ENCODE data around the gene PRPF40A. TPM values are rescaled to one million over a fixed set of nuclear protein-coding genes. Genes with fewer than 3 reads are reported as not detected.

PRPF40A gene
- polyA plus RNA-seq, 1 experiment, result 113 TPM

DNA sequence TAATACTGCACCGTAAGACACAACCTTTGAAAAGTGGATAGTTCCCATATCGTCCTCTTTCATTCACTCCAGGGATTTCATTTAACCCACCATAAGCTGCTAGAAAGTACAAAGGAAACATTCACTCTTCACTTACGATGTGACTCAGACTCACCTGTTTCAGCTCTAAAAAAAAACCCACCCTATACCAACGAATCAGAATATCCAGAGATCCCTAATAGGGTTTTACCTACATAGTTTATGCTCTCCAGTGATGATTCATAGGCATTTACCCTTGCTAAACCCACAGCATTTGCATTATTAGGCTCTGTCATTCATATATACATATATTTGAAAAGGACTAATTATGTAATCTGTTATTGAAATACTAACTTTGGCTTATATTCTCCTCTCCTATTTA lies 60.2 kb downstream of the PRPF40A start:
- no peak for DNase-seq (ENCODE audit: low read depth, low spot score)
- ChIA-PET POLR2A (no interaction called here), CTCF (no interaction called here)
- TF ChIP-seq, protein P1, sequence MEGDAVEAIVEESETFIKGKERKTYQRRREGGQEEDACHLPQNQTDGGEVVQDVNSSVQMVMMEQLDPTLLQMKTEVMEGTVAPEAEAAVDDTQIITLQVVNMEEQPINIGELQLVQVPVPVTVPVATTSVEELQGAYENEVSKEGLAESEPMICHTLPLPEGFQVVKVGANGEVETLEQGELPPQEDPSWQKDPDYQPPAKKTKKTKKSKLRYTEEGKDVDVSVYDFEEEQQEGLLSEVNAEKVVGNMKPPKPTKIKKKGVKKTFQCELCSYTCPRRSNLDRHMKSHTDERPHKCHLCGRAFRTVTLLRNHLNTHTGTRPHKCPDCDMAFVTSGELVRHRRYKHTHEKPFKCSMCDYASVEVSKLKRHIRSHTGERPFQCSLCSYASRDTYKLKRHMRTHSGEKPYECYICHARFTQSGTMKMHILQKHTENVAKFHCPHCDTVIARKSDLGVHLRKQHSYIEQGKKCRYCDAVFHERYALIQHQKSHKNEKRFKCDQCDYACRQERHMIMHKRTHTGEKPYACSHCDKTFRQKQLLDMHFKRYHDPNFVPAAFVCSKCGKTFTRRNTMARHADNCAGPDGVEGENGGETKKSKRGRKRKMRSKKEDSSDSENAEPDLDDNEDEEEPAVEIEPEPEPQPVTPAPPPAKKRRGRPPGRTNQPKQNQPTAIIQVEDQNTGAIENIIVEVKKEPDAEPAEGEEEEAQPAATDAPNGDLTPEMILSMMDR (IDR thresholded peaks at IDR 0.05; ENCODE audit: low read depth, low read length), result no peak
- Histone ChIP-seq H3K27ac (ENCODE audit: low read depth, low read length) (no peak overlapping the region), H3K9me3 (ENCODE audit: control insufficient read depth, insufficient read depth, low read length) (no peaks in the 10 kb centered on the region), H3K27me3 (ENCODE audit: control insufficient read depth, insufficient read depth, low read length) (no peaks in the 10 kb centered on the region), H3K4me3 (ENCODE audit: low read depth, low read length) (no peak overlapping the region)

DNA sequence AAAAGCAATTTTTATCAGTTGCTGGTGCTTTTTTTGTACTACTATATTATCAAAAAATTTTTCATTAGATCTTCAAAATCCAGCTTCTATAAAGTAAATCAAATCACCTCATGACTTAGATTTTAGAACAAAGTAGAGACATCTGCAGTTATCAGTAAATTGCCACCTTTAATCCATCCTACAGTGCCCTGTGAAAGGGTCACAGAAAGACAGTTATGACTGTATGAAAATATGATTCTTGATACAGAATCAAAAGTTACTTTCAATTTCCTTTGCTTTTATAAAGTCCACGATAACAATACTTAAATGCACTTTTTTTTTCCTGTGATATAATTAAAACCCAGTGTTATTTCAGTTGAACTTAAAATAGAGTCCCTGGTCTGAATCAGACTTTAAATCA lies 61.4 kb downstream of the PRPF40A start:
- Histone ChIP-seq H3K4me3 (ENCODE audit: low read depth, low read length) (no peak overlapping the region), H3K27ac (ENCODE audit: low read depth, low read length) (no peak overlapping the region), H3K9me3 (ENCODE audit: control insufficient read depth, insufficient read depth, low read length) (no peaks in the 10 kb centered on the region), H3K27me3 (ENCODE audit: control insufficient read depth, insufficient read depth, low read length) (no peaks in the 10 kb centered on the region)
- ChIA-PET POLR2A (no interaction called here), CTCF (no interaction called here)
- DNase-seq (ENCODE audit: low read depth, low spot score), result no peak
- TF ChIP-seq, protein P1 (IDR thresholded peaks at IDR 0.05; ENCODE audit: low read depth, low read length), result no peak

DNA sequence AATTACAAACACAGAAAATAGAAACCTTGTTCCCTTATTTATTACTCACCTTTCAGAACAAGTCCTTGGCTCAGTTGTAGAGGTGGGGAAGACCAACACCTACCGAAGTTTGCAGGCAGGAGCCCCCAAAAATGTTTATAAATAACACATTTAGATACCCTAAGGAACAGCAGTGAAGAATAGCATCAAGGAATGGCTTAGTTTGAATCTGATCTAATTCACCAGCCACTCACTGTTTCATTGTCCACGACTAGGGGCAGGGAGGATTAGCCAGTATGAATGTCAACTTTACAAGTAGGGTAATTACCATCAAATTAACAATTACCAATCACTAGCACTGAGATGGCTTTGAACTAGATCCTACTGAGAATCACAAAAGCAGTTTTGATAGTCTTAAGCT lies 65.4 kb downstream of the PRPF40A start:
- TF ChIP-seq, protein P1 (IDR thresholded peaks at IDR 0.05; ENCODE audit: low read depth, low read length), result no peak
- CTCF ChIA-PET, result interaction anchor here (0.6 kb wide), 1 partner anchor 16 kb away, joined by 4 read pairs; no protein-coding TSS in a partner anchor
- POLR2A ChIA-PET, result no interaction called here
- H3K27ac ChIP-seq (ENCODE audit: low read depth, low read length), result no peak overlapping the region
- no peaks in the 10 kb centered on the region for H3K9me3 ChIP-seq (ENCODE audit: control insufficient read depth, insufficient read depth, low read length)
- H3K4me3 ChIP-seq (ENCODE audit: low read depth, low read length), result no peak overlapping the region
- no peaks in the 10 kb centered on the region for H3K27me3 ChIP-seq (ENCODE audit: control insufficient read depth, insufficient read depth, low read length)
- no peak for DNase-seq (ENCODE audit: low read depth, low spot score)

DNA sequence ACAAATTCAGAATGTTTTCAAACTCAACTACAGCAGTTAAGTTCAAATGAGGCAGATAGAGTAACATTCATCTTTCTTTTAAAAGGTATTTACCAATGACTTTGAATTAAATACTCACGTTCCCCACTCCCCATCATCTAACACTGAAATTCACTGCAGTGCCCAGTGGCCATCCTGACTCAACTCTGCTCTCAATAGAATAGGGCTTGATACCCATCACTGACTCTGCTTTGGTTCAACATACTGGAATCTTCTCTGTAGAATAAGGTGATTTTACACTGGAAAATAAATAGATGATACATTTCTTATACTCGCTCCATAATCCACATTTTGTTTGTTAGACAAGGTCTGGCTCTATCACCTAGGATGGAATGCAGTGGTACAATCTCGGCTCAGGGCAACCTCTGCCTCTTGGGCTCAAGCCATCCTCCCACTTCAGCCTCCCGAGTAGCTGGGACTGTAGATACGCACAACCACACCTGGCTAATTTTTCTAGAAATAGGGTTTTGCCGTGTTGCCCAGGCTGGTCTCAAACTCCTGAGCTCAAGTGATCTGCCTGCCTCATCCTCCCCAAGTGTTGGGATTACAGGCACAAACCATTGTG lies 66.4 kb downstream of the PRPF40A start:
- CTCF ChIA-PET, result no interaction called here
- no peaks in the 10 kb centered on the region for H3K9me3 ChIP-seq (ENCODE audit: control insufficient read depth, insufficient read depth, low read length)

DNA sequence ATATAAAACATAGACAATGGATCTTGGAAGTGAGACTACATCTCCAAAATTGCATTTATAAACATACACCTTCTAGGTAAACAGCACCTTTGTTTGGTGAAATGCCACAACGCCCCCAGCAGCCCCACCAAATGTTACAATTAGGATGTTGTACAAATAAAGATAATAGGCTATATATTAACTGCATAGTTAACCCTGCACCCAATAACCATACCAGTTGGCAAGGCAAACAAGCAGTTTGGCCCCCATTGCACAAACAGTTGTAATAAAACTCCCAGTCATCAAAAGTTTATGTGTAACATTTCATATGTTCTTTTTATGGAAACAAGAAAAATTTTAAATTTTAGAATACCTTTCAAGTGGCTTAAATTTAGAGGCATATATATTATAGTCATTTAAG lies 67.3 kb downstream of the PRPF40A start:
- ChIA-PET POLR2A (no interaction called here), CTCF (interaction anchor here (1.5 to 4.0 kb wide), 2 partner anchors 15 to 474 kb away, joined by 3 to 32 read pairs; partner anchors contain the start of gene STAM2)
- Histone ChIP-seq H3K9me3 (ENCODE audit: control insufficient read depth, insufficient read depth, low read length) (no peaks in the 10 kb centered on the region), H3K27ac (ENCODE audit: low read depth, low read length) (no peak overlapping the region), H3K27me3 (ENCODE audit: control insufficient read depth, insufficient read depth, low read length) (no peaks in the 10 kb centered on the region), H3K4me3 (ENCODE audit: low read depth, low read length) (no peak overlapping the region)
- DNase-seq (ENCODE audit: low read depth, low spot score), result no peak
- TF ChIP-seq, protein P1 (IDR thresholded peaks at IDR 0.05; ENCODE audit: low read depth, low read length), result no peak

More for the DNA sequence above, 66.4 kb downstream of the PRPF40A start:
- Histone ChIP-seq H3K4me3 (ENCODE audit: low read depth, low read length) (no peak overlapping the region), H3K27me3 (ENCODE audit: control insufficient read depth, insufficient read depth, low read length) (no peaks in the 10 kb centered on the region), H3K27ac (ENCODE audit: low read depth, low read length) (no peak overlapping the region)
- TF ChIP-seq, protein P1 (IDR thresholded peaks at IDR 0.05; ENCODE audit: low read depth, low read length), result no peak
- no peak for DNase-seq (ENCODE audit: low read depth, low spot score)
- POLR2A ChIA-PET, result no interaction called here

Measured in AG04450 (cell line).